ENCODE results near the gene PEA15. TPM values are rescaled to one million over a fixed set of nuclear protein-coding genes. Genes with fewer than 3 reads are reported as not detected.

Gene PEA15
- total RNA-seq, 1 donor from 2014 or later = 197 TPM

DNA sequence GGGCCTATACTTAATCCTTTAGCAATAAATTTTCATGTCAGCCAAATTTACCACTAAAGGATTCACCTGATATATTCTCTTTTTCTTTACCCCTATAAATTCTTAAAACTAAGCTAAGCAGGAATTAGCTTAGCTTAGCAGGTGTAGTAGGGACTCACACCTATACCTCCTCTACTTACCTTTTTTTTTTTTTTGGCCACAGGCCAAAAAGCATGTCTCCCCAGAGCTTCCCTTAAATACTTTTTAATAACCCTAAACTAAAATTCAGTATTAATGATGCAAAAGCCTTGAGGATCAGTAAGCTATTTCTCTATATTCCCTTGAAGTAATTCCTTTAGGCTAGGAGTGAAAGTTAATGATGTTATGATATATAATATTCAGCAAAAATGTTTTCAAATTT lies 23.2 kb downstream of the PEA15 start:
- Mint-ChIP-seq H3K4me1 (ENCODE audit: unreplicated experiment) (no peaks in the 10 kb centered on the region), H3K27me3 (ENCODE audit: unreplicated experiment) (no peaks in the 10 kb centered on the region)
- TF ChIP-seq, protein P1, sequence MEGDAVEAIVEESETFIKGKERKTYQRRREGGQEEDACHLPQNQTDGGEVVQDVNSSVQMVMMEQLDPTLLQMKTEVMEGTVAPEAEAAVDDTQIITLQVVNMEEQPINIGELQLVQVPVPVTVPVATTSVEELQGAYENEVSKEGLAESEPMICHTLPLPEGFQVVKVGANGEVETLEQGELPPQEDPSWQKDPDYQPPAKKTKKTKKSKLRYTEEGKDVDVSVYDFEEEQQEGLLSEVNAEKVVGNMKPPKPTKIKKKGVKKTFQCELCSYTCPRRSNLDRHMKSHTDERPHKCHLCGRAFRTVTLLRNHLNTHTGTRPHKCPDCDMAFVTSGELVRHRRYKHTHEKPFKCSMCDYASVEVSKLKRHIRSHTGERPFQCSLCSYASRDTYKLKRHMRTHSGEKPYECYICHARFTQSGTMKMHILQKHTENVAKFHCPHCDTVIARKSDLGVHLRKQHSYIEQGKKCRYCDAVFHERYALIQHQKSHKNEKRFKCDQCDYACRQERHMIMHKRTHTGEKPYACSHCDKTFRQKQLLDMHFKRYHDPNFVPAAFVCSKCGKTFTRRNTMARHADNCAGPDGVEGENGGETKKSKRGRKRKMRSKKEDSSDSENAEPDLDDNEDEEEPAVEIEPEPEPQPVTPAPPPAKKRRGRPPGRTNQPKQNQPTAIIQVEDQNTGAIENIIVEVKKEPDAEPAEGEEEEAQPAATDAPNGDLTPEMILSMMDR (IDR thresholded peaks at IDR 0.05) = no peak

DNA sequence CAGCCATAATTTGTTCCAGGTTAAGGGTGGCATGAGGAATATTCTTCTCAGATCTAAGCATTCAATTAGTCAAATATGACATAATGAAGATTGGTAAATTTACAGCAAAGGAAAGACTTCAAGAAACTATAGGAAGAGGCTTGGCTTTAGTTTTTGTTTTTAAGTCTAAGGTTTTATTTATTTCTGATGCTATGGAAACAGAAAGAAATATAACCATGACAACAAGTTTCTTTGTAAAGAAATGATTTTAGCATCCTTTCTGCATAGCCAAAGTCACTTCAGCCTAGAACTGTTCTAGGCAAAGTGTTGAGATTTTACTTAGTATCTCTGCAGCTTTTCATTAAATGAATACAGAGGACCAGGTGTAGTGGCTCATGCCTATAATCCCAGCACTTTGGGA lies 27.7 kb downstream of the PEA15 start:
- Mint-ChIP-seq H3K36me3 (ENCODE audit: unreplicated experiment) (peaks cover 30% of the 10 kb centered on the region), H3K27ac (ENCODE audit: unreplicated experiment) (peak overlapping the region; percentile 17), H3K4me1 (ENCODE audit: unreplicated experiment) (no peaks in the 10 kb centered on the region), H3K4me3 (ENCODE audit: unreplicated experiment) (no peak overlapping the region), H3K9me3 (ENCODE audit: unreplicated experiment) (no peaks in the 10 kb centered on the region), H3K27me3 (ENCODE audit: unreplicated experiment) (no peaks in the 10 kb centered on the region)
- TF ChIP-seq, protein P1 (IDR thresholded peaks at IDR 0.05) = no peak
- no peak for DNase-seq (ENCODE audit: extremely low spot score, unreplicated experiment)

More for the DNA sequence above, 23.2 kb downstream of the PEA15 start:
- no peak for DNase-seq (ENCODE audit: extremely low spot score, unreplicated experiment)
- H3K27ac Mint-ChIP-seq (ENCODE audit: unreplicated experiment) = no peak overlapping the region
- no peaks in the 10 kb centered on the region for H3K9me3 Mint-ChIP-seq (ENCODE audit: unreplicated experiment)
- H3K4me3 Mint-ChIP-seq (ENCODE audit: unreplicated experiment) = no peak overlapping the region
- peaks cover 45% of the 10 kb centered on the region for H3K36me3 Mint-ChIP-seq (ENCODE audit: unreplicated experiment)

DNA sequence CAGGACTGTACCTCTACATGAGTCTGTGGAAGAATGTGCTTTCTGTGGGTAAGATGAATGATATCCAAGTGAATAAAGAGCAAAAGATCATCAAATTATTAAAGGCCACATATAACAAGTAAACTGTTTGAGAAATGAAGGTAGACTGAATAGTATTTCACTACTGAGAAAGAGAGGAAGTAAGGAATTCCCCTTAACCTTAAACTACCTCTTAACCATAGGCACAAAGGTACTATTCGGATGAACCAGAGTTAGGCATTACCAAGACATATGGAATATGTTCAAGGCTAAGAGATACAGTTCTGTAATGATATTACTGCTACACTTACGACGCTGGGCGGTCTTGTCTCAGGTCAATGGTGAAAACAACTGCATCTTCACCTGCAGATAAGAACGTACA lies 31.6 kb downstream of the PEA15 start:
- no peak overlapping the region for H3K27ac Mint-ChIP-seq (ENCODE audit: unreplicated experiment)
- no peaks in the 10 kb centered on the region for H3K27me3 Mint-ChIP-seq (ENCODE audit: unreplicated experiment)
- TF ChIP-seq, protein P1 (IDR thresholded peaks at IDR 0.05) = no peak
- peaks cover 27% of the 10 kb centered on the region for H3K36me3 Mint-ChIP-seq (ENCODE audit: unreplicated experiment)
- H3K4me1 Mint-ChIP-seq (ENCODE audit: unreplicated experiment) = no peaks in the 10 kb centered on the region
- DNase-seq (ENCODE audit: extremely low spot score, unreplicated experiment) = no peak
- no peak overlapping the region for H3K4me3 Mint-ChIP-seq (ENCODE audit: unreplicated experiment)
- H3K9me3 Mint-ChIP-seq (ENCODE audit: unreplicated experiment) = no peaks in the 10 kb centered on the region

DNA sequence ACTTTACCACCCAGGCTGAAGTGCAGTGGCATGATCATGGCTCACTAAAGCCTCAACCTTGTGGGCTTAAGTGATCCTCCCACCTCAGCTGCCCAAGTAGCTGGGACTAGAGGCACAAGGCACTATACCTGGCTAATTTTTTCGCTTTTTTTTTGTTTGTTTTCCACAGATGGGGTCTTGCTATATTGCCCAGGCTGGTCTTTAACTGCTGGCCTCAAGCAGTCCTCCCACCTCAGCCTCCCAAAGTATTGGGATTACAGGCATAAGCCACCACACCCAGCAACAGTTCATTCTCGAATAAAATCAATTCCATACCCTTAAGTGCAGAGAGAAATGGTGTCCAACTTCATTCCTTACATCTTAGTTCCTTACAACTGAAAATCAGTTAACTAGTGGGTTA lies 32.4 kb downstream of the PEA15 start:
- H3K27ac Mint-ChIP-seq (ENCODE audit: unreplicated experiment) = no peak overlapping the region
- no peak overlapping the region for H3K4me3 Mint-ChIP-seq (ENCODE audit: unreplicated experiment)
- H3K4me1 Mint-ChIP-seq (ENCODE audit: unreplicated experiment) = no peaks in the 10 kb centered on the region
- peaks cover 27% of the 10 kb centered on the region for H3K36me3 Mint-ChIP-seq (ENCODE audit: unreplicated experiment)
- H3K9me3 Mint-ChIP-seq (ENCODE audit: unreplicated experiment) = no peaks in the 10 kb centered on the region
- DNase-seq (ENCODE audit: extremely low spot score, unreplicated experiment) = no peak
- no peaks in the 10 kb centered on the region for H3K27me3 Mint-ChIP-seq (ENCODE audit: unreplicated experiment)
- TF ChIP-seq, protein P1 (IDR thresholded peaks at IDR 0.05) = no peak

DNA sequence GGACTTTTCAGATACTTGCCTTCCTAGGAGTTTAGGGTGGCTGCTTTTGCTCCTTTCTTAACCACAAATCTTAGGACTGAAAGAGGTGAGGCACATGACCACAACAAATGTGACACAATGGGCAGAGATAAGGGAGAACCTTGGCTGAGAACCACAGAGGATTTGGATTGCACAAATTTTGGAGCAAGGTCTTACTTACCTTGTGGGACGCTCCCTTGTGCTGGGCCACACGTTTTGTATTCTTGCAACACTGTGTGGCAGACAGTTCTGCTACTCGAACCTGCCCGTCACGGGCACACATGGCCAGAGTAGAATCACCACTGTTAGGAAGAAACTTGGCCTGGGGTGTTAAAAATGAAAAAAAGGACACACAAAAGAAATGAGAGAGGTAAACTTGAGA lies 33.2 kb downstream of the PEA15 start:
- Mint-ChIP-seq H3K9me3 (ENCODE audit: unreplicated experiment) (no peaks in the 10 kb centered on the region), H3K27me3 (ENCODE audit: unreplicated experiment) (no peaks in the 10 kb centered on the region), H3K27ac (ENCODE audit: unreplicated experiment) (no peak overlapping the region), H3K4me3 (ENCODE audit: unreplicated experiment) (no peak overlapping the region), H3K36me3 (ENCODE audit: unreplicated experiment) (peaks cover 25% of the 10 kb centered on the region), H3K4me1 (ENCODE audit: unreplicated experiment) (no peaks in the 10 kb centered on the region)
- no peak for DNase-seq (ENCODE audit: extremely low spot score, unreplicated experiment)
- TF ChIP-seq, protein P1 (IDR thresholded peaks at IDR 0.05) = no peak
